ENCODE results near the gene APMAP.

DNA sequence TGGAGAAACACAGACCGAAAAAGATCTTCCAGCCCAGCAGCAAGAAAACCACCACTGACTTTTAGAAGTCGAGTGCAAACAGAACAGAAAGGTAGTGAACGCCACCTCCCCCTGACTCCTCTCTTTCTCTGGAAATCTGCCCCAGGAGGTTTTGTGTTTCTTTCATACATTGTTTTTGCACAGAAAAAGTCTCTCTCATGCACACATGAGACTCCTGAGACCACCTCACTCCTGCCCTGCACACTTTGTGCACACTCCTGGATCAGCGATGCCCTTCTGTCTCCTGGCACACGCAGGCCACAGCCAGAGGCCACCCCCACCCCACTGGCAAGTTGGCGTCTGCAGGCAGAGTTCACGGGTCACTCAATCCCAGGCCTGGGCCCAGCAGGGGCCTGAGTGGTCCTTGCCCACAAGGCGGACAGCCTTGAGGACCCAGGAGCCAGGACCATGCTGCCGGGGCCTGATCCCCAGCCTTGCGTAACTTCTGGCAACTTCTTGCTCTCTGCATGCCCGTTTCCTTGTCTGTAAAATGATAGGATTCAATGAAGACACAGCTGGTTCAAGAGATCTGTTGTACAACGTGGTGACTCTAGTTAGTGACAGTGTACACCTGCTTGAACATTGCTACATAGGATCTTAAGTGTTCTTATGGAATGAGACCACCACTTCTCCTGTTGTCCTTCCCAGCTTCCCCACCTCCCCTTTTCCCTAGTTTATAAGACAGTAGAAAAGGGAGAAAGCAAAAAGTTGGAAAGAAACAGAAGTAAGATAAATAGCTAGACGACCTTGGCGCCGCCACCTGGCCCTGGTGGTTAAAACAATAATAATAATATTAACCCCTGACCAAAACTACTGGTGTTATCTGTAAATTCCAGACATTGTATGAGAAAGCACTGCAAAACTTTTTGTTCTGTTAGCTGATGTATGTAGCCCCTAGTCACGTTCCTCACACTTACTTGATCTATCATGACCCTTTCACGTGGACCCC, 73.7 kb downstream of the APMAP start:
- TF ChIP-seq, protein P1, sequence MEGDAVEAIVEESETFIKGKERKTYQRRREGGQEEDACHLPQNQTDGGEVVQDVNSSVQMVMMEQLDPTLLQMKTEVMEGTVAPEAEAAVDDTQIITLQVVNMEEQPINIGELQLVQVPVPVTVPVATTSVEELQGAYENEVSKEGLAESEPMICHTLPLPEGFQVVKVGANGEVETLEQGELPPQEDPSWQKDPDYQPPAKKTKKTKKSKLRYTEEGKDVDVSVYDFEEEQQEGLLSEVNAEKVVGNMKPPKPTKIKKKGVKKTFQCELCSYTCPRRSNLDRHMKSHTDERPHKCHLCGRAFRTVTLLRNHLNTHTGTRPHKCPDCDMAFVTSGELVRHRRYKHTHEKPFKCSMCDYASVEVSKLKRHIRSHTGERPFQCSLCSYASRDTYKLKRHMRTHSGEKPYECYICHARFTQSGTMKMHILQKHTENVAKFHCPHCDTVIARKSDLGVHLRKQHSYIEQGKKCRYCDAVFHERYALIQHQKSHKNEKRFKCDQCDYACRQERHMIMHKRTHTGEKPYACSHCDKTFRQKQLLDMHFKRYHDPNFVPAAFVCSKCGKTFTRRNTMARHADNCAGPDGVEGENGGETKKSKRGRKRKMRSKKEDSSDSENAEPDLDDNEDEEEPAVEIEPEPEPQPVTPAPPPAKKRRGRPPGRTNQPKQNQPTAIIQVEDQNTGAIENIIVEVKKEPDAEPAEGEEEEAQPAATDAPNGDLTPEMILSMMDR (IDR thresholded peaks at IDR 0.05; ENCODE audit: low read depth, low read length, missing input control): no peak
- TF ChIP-seq, protein P2, sequence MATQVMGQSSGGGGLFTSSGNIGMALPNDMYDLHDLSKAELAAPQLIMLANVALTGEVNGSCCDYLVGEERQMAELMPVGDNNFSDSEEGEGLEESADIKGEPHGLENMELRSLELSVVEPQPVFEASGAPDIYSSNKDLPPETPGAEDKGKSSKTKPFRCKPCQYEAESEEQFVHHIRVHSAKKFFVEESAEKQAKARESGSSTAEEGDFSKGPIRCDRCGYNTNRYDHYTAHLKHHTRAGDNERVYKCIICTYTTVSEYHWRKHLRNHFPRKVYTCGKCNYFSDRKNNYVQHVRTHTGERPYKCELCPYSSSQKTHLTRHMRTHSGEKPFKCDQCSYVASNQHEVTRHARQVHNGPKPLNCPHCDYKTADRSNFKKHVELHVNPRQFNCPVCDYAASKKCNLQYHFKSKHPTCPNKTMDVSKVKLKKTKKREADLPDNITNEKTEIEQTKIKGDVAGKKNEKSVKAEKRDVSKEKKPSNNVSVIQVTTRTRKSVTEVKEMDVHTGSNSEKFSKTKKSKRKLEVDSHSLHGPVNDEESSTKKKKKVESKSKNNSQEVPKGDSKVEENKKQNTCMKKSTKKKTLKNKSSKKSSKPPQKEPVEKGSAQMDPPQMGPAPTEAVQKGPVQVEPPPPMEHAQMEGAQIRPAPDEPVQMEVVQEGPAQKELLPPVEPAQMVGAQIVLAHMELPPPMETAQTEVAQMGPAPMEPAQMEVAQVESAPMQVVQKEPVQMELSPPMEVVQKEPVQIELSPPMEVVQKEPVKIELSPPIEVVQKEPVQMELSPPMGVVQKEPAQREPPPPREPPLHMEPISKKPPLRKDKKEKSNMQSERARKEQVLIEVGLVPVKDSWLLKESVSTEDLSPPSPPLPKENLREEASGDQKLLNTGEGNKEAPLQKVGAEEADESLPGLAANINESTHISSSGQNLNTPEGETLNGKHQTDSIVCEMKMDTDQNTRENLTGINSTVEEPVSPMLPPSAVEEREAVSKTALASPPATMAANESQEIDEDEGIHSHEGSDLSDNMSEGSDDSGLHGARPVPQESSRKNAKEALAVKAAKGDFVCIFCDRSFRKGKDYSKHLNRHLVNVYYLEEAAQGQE (IDR thresholded peaks at IDR 0.05): no peak
- no peak for TF ChIP-seq GABPA (IDR thresholded peaks at IDR 0.05 in 1 of 2, conservative IDR thresholded peaks at IDR 0.05 in 1 of 2)
- TF ChIP-seq RAD21 (IDR thresholded peaks at IDR 0.05): no peak
- TF ChIP-seq EGR1 (IDR thresholded peaks at IDR 0.05; ENCODE audit: low read depth in 2 of 2): no peak
- no peak for TF ChIP-seq TAF1 (conservative IDR thresholded peaks at IDR 0.05)
- no peak for TF ChIP-seq HNF4G (IDR thresholded peaks at IDR 0.05)
- no peak for TF ChIP-seq JUND (IDR thresholded peaks at IDR 0.05)
- TF ChIP-seq, protein P3, sequence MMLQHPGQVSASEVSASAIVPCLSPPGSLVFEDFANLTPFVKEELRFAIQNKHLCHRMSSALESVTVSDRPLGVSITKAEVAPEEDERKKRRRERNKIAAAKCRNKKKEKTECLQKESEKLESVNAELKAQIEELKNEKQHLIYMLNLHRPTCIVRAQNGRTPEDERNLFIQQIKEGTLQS (IDR thresholded peaks at IDR 0.05): no peak
- TF ChIP-seq NR2F2 (IDR thresholded peaks at IDR 0.05): no peak
- TF ChIP-seq FOXA2 (IDR thresholded peaks at IDR 0.05): no peak
- TF ChIP-seq, protein P4, sequence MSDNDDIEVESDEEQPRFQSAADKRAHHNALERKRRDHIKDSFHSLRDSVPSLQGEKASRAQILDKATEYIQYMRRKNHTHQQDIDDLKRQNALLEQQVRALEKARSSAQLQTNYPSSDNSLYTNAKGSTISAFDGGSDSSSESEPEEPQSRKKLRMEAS (IDR thresholded peaks at IDR 0.05): no peak

Data from liver (tissue), 3 donors.